ENCODE results near the gene FAM110C. TPM values are rescaled to one million over a fixed set of nuclear protein-coding genes. Genes with fewer than 3 reads are reported as not detected.

Gene FAM110C
- total and polyA plus RNA-seq, 8 donors: 6.9 to 22.4 (median 11.0) TPM

GRCh38 chr2:84121-84520 lies 37.8 kb upstream of the FAM110C start:
- TF ChIP-seq, protein P1, sequence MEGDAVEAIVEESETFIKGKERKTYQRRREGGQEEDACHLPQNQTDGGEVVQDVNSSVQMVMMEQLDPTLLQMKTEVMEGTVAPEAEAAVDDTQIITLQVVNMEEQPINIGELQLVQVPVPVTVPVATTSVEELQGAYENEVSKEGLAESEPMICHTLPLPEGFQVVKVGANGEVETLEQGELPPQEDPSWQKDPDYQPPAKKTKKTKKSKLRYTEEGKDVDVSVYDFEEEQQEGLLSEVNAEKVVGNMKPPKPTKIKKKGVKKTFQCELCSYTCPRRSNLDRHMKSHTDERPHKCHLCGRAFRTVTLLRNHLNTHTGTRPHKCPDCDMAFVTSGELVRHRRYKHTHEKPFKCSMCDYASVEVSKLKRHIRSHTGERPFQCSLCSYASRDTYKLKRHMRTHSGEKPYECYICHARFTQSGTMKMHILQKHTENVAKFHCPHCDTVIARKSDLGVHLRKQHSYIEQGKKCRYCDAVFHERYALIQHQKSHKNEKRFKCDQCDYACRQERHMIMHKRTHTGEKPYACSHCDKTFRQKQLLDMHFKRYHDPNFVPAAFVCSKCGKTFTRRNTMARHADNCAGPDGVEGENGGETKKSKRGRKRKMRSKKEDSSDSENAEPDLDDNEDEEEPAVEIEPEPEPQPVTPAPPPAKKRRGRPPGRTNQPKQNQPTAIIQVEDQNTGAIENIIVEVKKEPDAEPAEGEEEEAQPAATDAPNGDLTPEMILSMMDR (IDR thresholded peaks at IDR 0.05): no peak
- WGBS, 2 donors: 67 to 81% methylated on average over 2 of the region's 2 CpGs
- Histone ChIP-seq H3K9me3 (no peaks in the 10 kb centered on the region), H3K4me3 (no peak overlapping the region), H3K4me1 (no peaks in the 10 kb centered on the region), H3K36me3 (no peaks in the 10 kb centered on the region), H3K27ac (no peak overlapping the region), H3K27me3 (no peaks in the 10 kb centered on the region)
- DNase-seq (no peak), ATAC-seq (no peak), FAIRE-seq (no peak)
- intact Hi-C loops (cut with DNase I): no loop called here

GRCh38 chr2:80971-81736 lies 34.8 kb upstream of the FAM110C start:
- TF ChIP-seq, protein P1 (IDR thresholded peaks at IDR 0.05): no peak
- intact Hi-C loops (cut with DNase I): no loop called here
- peak; percentile 46 to 95 (median 77) for ATAC-seq

GRCh38 chr2:80378-80777 lies 34.1 kb upstream of the FAM110C start:
- intact Hi-C loops (cut with DNase I): no loop called here
- H3K4me3 ChIP-seq: no peak overlapping the region
- H3K27me3 ChIP-seq: no peaks in the 10 kb centered on the region
- FAIRE-seq: no peak
- H3K9me3 ChIP-seq: no peaks in the 10 kb centered on the region
- TF ChIP-seq, protein P1 (IDR thresholded peaks at IDR 0.05): no peak
- no peak for ATAC-seq
- DNase-seq: no peak
- 64 to 70% methylated on average over 4 of the region's 4 CpGs for WGBS, 2 donors
- H3K27ac ChIP-seq: no peak overlapping the region
- H3K4me1 ChIP-seq: no peaks in the 10 kb centered on the region
- no peaks in the 10 kb centered on the region for H3K36me3 ChIP-seq

More at GRCh38 chr2:80971-81736, 34.8 kb upstream of the FAM110C start:
- H3K27me3 ChIP-seq: no peaks in the 10 kb centered on the region
- H3K9me3 ChIP-seq: no peaks in the 10 kb centered on the region
- no peaks in the 10 kb centered on the region for H3K36me3 ChIP-seq
- no peak overlapping the region for H3K27ac ChIP-seq
- 53 to 71% methylated on average over 10 of the region's 10 CpGs for WGBS, 2 donors
- no peaks in the 10 kb centered on the region for H3K4me1 ChIP-seq
- no peak for FAIRE-seq
- DNase-seq: peak in 2 of 6 donors; percentile 23 to 24
- H3K4me3 ChIP-seq: no peak overlapping the region

GRCh38 chr2:71309-72035 lies 25.2 kb upstream of the FAM110C start:
- intact Hi-C loops (cut with DNase I): no loop called here
- no peak for FAIRE-seq
- DNase-seq: no peak
- Histone ChIP-seq H3K4me3 (no peak overlapping the region), H3K27ac (no peak overlapping the region), H3K27me3 (no peaks in the 10 kb centered on the region), H3K4me1 (peaks cover 0 to 9% (median 5%) of the 10 kb centered on the region in 3 donors), H3K9me3 (no peaks in the 10 kb centered on the region), H3K36me3 (no peaks in the 10 kb centered on the region)
- WGBS, 2 donors: 85 to 86% methylated on average over 5 of the region's 5 CpGs
- TF ChIP-seq, protein P1 (IDR thresholded peaks at IDR 0.05): no peak
- ATAC-seq: no peak
